Stimulated activated CD4-positive, alpha-beta T cell treated with anti-CD3 and anti-CD28 coated beads, Interleukin-2, amount 100 ng/mL, for 24 hours (primary cell): ENCODE measurements around the gene ERGIC1.
"Not testable (repeated sequence)": the region's sequence is repeated elsewhere in the genome, so short reads cannot be mapped to it uniquely, and the experiment has no call there.

Source experiments
- DNase-seq, 2 donors: peaks; one replicate each; pipeline ENCODE4 v3.0.0-alpha.2; 2020

ERGIC1 gene

GRCh38 chr5:172883066-172883465 lies 49.0 kb downstream of the ERGIC1 start:
- DNase-seq, result no peak

- DNase-seq, result no peak
Measured at GRCh38 chr5:172885597-172886340, 51.7 kb downstream of the ERGIC1 start.

GRCh38 chr5:172886476-172886875 lies 52.4 kb downstream of the ERGIC1 start:
- DNase-seq, result no peak

- no peak for DNase-seq
Measured at GRCh38 chr5:172886974-172887501, 53.0 kb downstream of the ERGIC1 start.

- no peak for DNase-seq
Measured at GRCh38 chr5:172887692-172888091, 53.6 kb downstream of the ERGIC1 start.

- no peak for DNase-seq
Measured at GRCh38 chr5:172890659-172891058, 56.6 kb downstream of the ERGIC1 start.

GRCh38 chr5:172891716-172892421 lies 57.8 kb downstream of the ERGIC1 start:
- DNase-seq, result no peak

GRCh38 chr5:172892713-172893112 lies 58.7 kb downstream of the ERGIC1 start:
- no peak for DNase-seq

GRCh38 chr5:172894767-172895388 lies 60.8 kb downstream of the ERGIC1 start:
- DNase-seq, result no peak

- DNase-seq, result no peak
Measured at GRCh38 chr5:172895549-172895948, 61.5 kb downstream of the ERGIC1 start.

- DNase-seq, result no peak
Measured at GRCh38 chr5:172896465-172896864, 62.4 kb downstream of the ERGIC1 start.

GRCh38 chr5:172897067-172897466 lies 63.0 kb downstream of the ERGIC1 start:
- not testable (repeated sequence) for DNase-seq

- DNase-seq, result no peak
Measured at GRCh38 chr5:172897481-172898217, 63.6 kb downstream of the ERGIC1 start.

GRCh38 chr5:172898218-172898842 lies 64.3 kb downstream of the ERGIC1 start:
- DNase-seq, result no peak

- DNase-seq, result no peak
Measured at GRCh38 chr5:172898843-172899369, 64.9 kb downstream of the ERGIC1 start.

GRCh38 chr5:172899436-172899835 lies 65.4 kb downstream of the ERGIC1 start:
- no peak for DNase-seq

- DNase-seq, result no peak
Measured at GRCh38 chr5:172901012-172901780, 67.1 kb downstream of the ERGIC1 start.

- DNase-seq, result no peak
Measured at GRCh38 chr5:172901788-172902496, 67.9 kb downstream of the ERGIC1 start.

- DNase-seq, result no peak
Measured at GRCh38 chr5:172902497-172903472, 68.7 kb downstream of the ERGIC1 start.
